ENCODE data around the gene HMOX1. TPM values are rescaled to one million over a fixed set of nuclear protein-coding genes. Genes with fewer than 3 reads are reported as not detected.

HMOX1 gene
- total RNA-seq, 4 donors from 2014 or later, result 11.4 to 131 (median 22.2) TPM

DNA sequence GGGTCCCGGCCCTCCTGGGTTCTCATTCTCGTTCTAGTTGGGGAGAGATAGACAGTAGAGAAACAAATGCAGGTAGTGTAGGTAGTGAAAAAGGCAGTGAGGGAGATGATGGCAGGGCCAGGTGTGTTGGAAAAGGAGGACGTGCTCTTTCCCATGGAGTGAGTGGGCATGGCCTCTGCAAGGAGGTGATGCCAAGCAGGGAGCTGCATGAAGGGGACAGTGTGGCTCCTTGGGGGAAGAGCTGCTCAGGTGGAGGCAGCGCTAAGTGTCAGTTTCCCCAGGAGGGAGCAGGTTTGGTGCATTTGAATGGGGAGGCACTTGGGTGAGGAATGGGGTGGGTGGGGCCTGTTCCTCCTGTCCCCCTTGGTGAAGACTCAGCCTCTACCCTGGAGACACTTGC, 41.2 kb downstream of the HMOX1 start:
- no peak for DNase-seq
- ATAC-seq, result no peak
- Histone ChIP-seq H3K9me3 (no peaks in the 10 kb centered on the region), H3K36me3 (peaks cover 0 to 58% of the 10 kb centered on the region in 2 donors), H3K4me3 (no peak overlapping the region), H3K27me3 (no peaks in the 10 kb centered on the region), H3K4me1 (no peaks in the 10 kb centered on the region), H3K27ac (no peak overlapping the region)
- in situ Hi-C loops (cut with MboI; ENCODE audit: low sequenced_read_pairs in 4 of 4), result no loop called here
- intact Hi-C loops (cut with DNase I; ENCODE audit: low total_unique reads), result loop anchor here (10.0 kb wide), 1 partner anchor 703 kb away; no protein-coding TSS in a partner anchor
- no peak for TF ChIP-seq POLR2A (IDR thresholded peaks at IDR 0.05)
- TF ChIP-seq, protein P1, sequence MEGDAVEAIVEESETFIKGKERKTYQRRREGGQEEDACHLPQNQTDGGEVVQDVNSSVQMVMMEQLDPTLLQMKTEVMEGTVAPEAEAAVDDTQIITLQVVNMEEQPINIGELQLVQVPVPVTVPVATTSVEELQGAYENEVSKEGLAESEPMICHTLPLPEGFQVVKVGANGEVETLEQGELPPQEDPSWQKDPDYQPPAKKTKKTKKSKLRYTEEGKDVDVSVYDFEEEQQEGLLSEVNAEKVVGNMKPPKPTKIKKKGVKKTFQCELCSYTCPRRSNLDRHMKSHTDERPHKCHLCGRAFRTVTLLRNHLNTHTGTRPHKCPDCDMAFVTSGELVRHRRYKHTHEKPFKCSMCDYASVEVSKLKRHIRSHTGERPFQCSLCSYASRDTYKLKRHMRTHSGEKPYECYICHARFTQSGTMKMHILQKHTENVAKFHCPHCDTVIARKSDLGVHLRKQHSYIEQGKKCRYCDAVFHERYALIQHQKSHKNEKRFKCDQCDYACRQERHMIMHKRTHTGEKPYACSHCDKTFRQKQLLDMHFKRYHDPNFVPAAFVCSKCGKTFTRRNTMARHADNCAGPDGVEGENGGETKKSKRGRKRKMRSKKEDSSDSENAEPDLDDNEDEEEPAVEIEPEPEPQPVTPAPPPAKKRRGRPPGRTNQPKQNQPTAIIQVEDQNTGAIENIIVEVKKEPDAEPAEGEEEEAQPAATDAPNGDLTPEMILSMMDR (IDR thresholded peaks at IDR 0.05 in 4 of 5, conservative IDR thresholded peaks at IDR 0.05 in 1 of 5), result no peak

DNA sequence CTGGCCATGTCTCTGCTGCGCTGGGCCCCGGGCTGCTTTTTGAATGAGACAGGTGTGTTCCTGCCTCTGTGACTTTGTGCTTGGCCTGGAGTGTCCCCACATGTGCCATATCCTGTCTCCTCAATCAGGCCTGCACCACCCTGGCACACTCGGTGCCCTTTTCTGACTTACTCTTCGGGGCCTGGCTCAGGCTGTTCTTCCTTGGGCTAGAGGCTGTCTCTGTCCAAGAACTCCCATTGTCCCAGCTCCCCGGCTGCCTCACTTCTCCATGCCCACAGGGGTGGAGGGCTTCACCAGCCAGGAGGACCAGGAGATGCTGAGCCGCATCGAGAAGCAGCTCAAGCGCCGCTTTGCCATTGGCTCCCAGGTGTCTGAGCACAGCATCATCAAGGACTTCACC, 42.0 kb downstream of the HMOX1 start:
- in situ Hi-C loops (cut with MboI; ENCODE audit: low sequenced_read_pairs in 4 of 4) (no loop called here), intact Hi-C loops (cut with DNase I; ENCODE audit: low total_unique reads) (loop anchor here (10.0 kb wide), 1 partner anchor 702 kb away; no protein-coding TSS in a partner anchor)
- Histone ChIP-seq H3K4me3 (no peak overlapping the region), H3K27me3 (no peaks in the 10 kb centered on the region), H3K27ac (no peak overlapping the region), H3K36me3 (peaks cover 0 to 50% of the 10 kb centered on the region in 2 donors), H3K9me3 (no peaks in the 10 kb centered on the region), H3K4me1 (no peaks in the 10 kb centered on the region)
- ATAC-seq (no peak), DNase-seq (no peak)
- no peak for TF ChIP-seq POLR2A (IDR thresholded peaks at IDR 0.05)
- TF ChIP-seq, protein P1 (IDR thresholded peaks at IDR 0.05 in 4 of 5, conservative IDR thresholded peaks at IDR 0.05 in 1 of 5), result no peak

DNA sequence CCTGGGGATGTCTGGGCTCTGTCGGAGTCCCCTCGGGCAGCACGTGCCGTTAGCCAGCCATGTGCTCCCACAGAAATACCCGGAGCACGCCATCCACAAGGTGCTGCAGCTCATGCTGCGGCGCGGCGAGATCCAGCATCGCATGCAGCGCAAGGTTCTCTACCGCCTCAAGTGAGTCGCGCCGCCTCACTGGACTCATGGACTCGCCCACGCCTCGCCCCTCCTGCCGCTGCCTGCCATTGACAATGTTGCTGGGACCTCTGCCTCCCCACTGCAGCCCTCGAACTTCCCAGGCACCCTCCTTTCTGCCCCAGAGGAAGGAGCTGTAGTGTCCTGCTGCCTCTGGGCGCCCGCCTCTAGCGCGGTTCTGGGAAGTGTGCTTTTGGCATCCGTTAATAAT, 43.2 kb downstream of the HMOX1 start:
- H3K9me3 ChIP-seq, result no peaks in the 10 kb centered on the region
- ATAC-seq (no peak), DNase-seq (no peak)
- H3K4me3 ChIP-seq, result no peak overlapping the region
- intact Hi-C loops (cut with DNase I; ENCODE audit: low total_unique reads), result loop anchor here (10.0 kb wide), 1 partner anchor 701 kb away; no protein-coding TSS in a partner anchor
- H3K27me3 ChIP-seq, result no peaks in the 10 kb centered on the region
- in situ Hi-C loops (cut with MboI; ENCODE audit: low sequenced_read_pairs in 4 of 4), result no loop called here
- TF ChIP-seq POLR2A (IDR thresholded peaks at IDR 0.05), result no peak
- TF ChIP-seq, protein P1 (IDR thresholded peaks at IDR 0.05 in 4 of 5, conservative IDR thresholded peaks at IDR 0.05 in 1 of 5), result no peak
- H3K27ac ChIP-seq, result no peak overlapping the region
- peaks cover 0 to 39% of the 10 kb centered on the region in 2 donors for H3K36me3 ChIP-seq
- H3K4me1 ChIP-seq, result no peaks in the 10 kb centered on the region

DNA sequence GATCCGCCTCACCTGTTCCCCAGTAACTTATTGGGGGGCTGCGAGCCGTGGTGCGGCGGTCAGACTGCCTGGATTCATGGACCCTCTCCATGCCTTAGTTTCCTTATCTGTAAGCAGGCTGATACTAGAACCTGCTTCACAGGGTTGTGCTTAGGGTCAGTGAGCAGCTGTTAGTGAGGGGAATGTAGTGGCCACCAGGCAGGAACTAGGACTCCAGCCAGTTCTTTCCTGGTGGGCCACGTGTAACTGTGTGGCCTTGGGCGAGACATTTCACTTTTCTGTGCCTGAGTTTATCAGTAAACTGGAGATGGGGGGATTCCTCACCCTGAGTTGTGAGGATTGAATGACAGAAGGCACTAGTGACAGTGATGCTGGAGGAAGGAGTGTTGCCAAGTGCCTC, 43.9 kb downstream of the HMOX1 start:
- peaks cover 0 to 33% of the 10 kb centered on the region in 2 donors for H3K36me3 ChIP-seq
- intact Hi-C loops (cut with DNase I; ENCODE audit: low total_unique reads), result loop anchor here (10.0 kb wide), 1 partner anchor 700 kb away; no protein-coding TSS in a partner anchor

More for the DNA sequence above, 43.9 kb downstream of the HMOX1 start:
- Histone ChIP-seq H3K9me3 (no peaks in the 10 kb centered on the region), H3K4me3 (no peak overlapping the region), H3K4me1 (no peaks in the 10 kb centered on the region), H3K27ac (no peak overlapping the region), H3K27me3 (no peaks in the 10 kb centered on the region)
- in situ Hi-C loops (cut with MboI; ENCODE audit: low sequenced_read_pairs in 4 of 4), result loop anchor here in 2 of 4 donors (25.0 kb wide), 2 partner anchors 513 to 688 kb away; no protein-coding TSS in a partner anchor
- no peak for DNase-seq
- no peak for ATAC-seq
- no peak for TF ChIP-seq POLR2A (IDR thresholded peaks at IDR 0.05)
- TF ChIP-seq, protein P1 (IDR thresholded peaks at IDR 0.05 in 4 of 5, conservative IDR thresholded peaks at IDR 0.05 in 1 of 5), result no peak
